HG02852 (cell line): ENCODE results near the gene PAK4.
"Not testable (repeated sequence)": the region's sequence is repeated elsewhere in the genome, so short reads cannot be mapped to it uniquely, and the experiment has no call there.

Source experiments
- ATAC-seq: cut with Tn5 transposase; IDR thresholded peaks from one replicate; pipeline ENCODE4 v1.9.1; 2021; ENCODE audit warnings: mild to moderate bottlenecking, moderate library complexity; ENCODE audit not compliant: unreplicated experiment

PAK4 gene

GRCh38 chr19:39200803-39201115 lies 75.2 kb downstream of the PAK4 start:
- no peak for ATAC-seq

- ATAC-seq: no peak
Observed at GRCh38 chr19:39202998-39203355, 77.4 kb downstream of the PAK4 start.

- no peak for ATAC-seq
Observed at GRCh38 chr19:39203372-39204341, 78.1 kb downstream of the PAK4 start, which contains the start of gene SYCN. Gene SYCN (minus strand): TSS chr19:39204263. CDS start chr19:39204254, 9 bp downstream.

DNA sequence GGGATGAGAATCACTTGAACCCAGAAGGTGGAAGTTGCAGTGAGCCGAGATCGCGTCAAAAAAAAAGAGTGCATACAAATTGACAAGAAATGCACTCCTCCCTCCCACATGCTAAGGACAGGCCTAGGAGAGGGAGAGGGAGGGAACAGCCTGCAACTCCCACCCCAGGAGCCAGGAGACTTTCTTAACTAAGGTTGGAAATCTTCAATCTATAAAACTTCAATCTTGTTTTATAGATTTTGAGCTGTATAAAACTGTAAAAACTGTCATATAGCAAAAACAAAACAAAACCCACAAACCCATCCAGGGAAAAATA lies 79.8 kb downstream of the PAK4 start:
- ATAC-seq: no peak

DNA sequence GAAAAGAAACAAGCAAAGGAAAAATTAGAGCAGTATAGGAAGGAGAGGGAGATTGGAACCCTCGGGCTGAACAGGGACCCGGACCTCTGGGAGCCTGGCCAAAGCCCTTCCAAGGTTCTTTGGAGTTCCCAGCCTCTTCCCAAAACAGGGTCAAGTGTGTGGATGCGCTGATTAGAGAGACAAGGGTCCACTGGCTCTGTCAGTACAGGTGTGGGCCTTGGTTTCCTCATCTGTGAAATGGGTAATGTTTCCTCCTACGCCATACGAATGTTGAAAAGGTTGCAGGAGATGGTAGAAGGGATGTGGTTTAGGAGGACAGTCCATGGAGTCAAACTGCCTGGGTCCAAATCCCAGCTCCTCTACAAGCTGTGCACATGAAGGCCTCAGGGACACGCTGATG lies 80.5 kb downstream of the PAK4 start:
- no peak for ATAC-seq

GRCh38 chr19:39207293-39207836 lies 81.8 kb downstream of the PAK4 start:
- no peak for ATAC-seq

- no peak for ATAC-seq
Observed at GRCh38 chr19:39208175-39208795, 82.7 kb downstream of the PAK4 start.

GRCh38 chr19:39209196-39209595 lies 83.6 kb downstream of the PAK4 start:
- no peak for ATAC-seq

- no peak for ATAC-seq
Observed at GRCh38 chr19:39211731-39212374, 86.3 kb downstream of the PAK4 start.

GRCh38 chr19:39212375-39212742 lies 86.8 kb downstream of the PAK4 start:
- ATAC-seq: no peak

DNA sequence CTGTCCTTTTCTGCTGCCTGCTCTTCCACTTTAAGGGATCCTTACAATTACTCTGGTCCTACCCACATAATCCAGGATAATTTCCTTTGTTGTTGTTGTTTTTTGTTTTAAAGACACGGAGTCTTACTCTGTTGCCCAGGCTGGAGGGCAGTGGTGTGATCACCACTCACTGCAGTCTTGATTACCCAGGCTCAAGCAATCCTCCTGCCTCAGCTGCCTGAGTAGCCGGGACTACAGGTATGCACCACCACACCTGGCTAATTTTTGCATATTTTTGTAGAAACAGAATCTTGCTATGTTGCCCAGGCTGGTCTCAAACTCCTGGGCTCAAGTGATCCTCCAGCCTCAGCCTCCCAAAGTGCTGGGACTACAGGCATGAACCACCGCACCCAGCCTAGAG lies 89.7 kb downstream of the PAK4 start:
- not testable (repeated sequence) for ATAC-seq

- ATAC-seq: no peak
Observed at GRCh38 chr19:39217094-39217493, 91.5 kb downstream of the PAK4 start.

DNA sequence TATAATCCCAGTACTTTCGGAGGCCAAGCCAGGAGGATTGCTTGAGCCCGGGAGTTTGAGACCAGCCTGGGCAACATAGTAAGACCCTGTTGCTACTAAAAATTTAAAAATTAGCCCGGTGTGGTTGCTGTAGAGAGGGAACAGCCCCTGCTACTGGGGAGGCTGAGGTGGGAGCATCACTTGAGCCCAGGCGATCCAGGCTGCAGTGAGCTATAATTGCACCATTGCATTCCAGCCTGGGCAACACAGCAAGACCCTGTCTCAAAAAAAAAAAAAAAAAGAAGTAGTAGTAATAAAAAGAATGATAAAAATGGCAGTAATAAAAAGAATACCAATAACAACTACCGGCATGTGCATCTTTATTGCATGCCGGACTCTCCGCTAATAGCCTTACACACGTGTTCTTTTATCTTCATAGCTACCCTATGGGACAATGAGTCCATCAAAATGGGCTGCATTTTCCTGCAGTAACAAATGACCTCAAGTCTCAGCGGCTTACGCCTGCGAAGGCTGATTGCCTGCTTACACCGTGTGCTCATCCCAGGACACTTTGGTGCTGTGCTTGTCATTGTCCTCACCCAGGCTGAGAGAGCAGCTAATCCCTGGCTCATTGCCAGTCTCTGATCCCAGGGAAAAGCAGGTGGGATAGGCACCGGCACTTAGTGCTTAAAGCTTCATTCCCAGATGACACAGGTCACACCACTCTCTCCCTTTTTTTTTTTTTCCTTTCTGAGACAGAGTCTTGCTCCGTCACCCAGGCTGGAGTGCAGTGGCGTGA lies 92.8 kb downstream of the PAK4 start:
- ATAC-seq: no peak

- not testable (repeated sequence) for ATAC-seq
Observed at GRCh38 chr19:39219108-39219507, 93.5 kb downstream of the PAK4 start.

DNA sequence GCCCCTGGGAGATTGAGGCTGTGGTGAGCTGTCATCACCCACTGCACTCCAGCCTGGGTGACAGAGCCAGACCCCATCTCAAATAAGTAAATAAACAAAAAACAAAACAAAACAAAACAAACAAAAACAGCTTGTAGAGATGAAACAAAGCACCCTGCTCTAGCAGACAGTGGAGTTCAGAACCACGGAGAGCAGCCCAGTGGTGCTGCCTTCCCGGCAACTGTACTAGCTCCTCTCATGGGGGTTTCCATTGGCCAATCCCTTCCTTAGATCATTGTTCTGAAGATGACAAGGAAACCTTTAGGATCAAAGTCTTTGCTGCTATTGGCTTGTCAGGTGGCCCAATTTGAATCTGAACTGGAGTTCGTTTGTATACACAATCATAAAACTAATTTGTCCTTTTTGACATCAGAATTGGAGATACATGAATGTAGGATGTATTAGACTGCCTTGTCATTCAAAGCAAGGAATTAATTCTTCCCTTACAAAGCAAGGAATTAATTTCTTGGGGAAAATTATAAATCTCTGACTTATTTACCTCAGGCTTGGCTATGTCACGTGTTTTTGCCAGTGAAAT lies 98.2 kb downstream of the PAK4 start:
- no peak for ATAC-seq

DNA sequence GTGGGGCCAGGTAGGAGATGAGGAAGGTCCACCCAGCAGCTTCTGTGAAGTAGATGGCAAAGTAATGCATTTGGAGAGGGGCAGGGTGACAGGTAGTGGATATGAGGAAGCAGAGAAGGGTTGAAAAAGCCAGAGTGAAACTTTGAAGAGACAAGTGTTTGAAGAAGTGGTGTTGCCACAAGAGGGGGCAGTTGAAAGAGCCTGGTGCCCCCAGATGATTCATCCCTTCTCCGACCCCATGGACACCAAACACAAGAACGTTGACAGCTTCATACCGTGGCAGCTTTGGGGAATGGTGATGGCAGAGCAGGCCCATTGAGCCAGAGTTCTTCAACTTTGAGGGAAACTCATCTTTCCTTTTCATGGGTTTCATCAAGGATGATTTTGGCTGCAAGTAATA lies 99.3 kb downstream of the PAK4 start:
- no peak for ATAC-seq
